ENCODE data around the gene NMU.

GRCh38 chr4:55618546-55619143, 17.5 kb downstream of the NMU start:
- TF ChIP-seq, protein P1, sequence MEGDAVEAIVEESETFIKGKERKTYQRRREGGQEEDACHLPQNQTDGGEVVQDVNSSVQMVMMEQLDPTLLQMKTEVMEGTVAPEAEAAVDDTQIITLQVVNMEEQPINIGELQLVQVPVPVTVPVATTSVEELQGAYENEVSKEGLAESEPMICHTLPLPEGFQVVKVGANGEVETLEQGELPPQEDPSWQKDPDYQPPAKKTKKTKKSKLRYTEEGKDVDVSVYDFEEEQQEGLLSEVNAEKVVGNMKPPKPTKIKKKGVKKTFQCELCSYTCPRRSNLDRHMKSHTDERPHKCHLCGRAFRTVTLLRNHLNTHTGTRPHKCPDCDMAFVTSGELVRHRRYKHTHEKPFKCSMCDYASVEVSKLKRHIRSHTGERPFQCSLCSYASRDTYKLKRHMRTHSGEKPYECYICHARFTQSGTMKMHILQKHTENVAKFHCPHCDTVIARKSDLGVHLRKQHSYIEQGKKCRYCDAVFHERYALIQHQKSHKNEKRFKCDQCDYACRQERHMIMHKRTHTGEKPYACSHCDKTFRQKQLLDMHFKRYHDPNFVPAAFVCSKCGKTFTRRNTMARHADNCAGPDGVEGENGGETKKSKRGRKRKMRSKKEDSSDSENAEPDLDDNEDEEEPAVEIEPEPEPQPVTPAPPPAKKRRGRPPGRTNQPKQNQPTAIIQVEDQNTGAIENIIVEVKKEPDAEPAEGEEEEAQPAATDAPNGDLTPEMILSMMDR (IDR thresholded peaks at IDR 0.05) = no peak
- TF ChIP-seq POLR2A (IDR thresholded peaks at IDR 0.05) = no peak
